ENCODE data around the gene CLPTM1L.

DNA sequence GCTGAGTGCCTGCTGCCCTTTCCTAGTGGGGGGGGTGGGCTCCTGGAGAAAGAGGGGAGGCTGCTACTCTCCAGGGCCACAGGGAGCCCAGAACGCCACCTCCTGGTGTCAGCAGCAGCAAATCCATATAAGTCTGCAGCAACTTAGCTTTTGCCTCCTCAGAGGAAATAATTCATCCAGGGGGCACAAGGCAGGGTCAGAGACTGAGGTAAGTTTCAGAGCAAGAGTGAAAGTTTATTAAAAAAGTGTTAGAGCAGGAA, 4.0 kb upstream of the CLPTM1L start:
- TF ChIP-seq, protein P1, sequence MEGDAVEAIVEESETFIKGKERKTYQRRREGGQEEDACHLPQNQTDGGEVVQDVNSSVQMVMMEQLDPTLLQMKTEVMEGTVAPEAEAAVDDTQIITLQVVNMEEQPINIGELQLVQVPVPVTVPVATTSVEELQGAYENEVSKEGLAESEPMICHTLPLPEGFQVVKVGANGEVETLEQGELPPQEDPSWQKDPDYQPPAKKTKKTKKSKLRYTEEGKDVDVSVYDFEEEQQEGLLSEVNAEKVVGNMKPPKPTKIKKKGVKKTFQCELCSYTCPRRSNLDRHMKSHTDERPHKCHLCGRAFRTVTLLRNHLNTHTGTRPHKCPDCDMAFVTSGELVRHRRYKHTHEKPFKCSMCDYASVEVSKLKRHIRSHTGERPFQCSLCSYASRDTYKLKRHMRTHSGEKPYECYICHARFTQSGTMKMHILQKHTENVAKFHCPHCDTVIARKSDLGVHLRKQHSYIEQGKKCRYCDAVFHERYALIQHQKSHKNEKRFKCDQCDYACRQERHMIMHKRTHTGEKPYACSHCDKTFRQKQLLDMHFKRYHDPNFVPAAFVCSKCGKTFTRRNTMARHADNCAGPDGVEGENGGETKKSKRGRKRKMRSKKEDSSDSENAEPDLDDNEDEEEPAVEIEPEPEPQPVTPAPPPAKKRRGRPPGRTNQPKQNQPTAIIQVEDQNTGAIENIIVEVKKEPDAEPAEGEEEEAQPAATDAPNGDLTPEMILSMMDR (IDR thresholded peaks at IDR 0.05): no peak
- TF ChIP-seq POLR2AphosphoS5 (IDR thresholded peaks at IDR 0.05): no peak
- no peak for TF ChIP-seq POLR2A (IDR thresholded peaks at IDR 0.05)

Measured in breast epithelium (tissue), 3 donors.